B cell (primary cell): ENCODE data around the gene STPG3. TPM values are rescaled to one million over a fixed set of nuclear protein-coding genes. Genes with fewer than 3 reads are reported as not detected.
A peak's percentile ranks its signal among the peaks of the same experiment; 100 is the strongest.

ENCODE experiments used
- ATAC-seq: fragments of 200-7000 bp; cut with Tn5 transposase; one replicate; pipeline ENCODE4 v1.10.0; 2021; ENCODE audit warnings: low read depth, mild to moderate bottlenecking, moderate number of reproducible peaks, moderate library complexity
- CTCF ChIA-PET: fragments of 350-600 bp; sonication (Branson Sonifier 250); formaldehyde crosslinking; loops from one replicate; lab custom pipeline; 2021; ENCODE audit warnings: antibody characterized with exemption, inconsistent platforms; lab: Charles Lee
- POLR2A ChIA-PET: fragments of 350-600 bp; sonication (Branson Sonifier 250); formaldehyde crosslinking; loops from one replicate; lab custom pipeline; 2021; ENCODE audit warnings: antibody characterized with exemption; lab: Charles Lee
- DNase-seq: peaks from one replicate; pipeline ENCODE4 v3.0.0; 2013
- H2AFZ ChIP-seq: 2 replicates; pipeline ENCODE4 v1.6.1; 2012; ENCODE audit warnings: mild to moderate bottlenecking, low read depth, low read length; ENCODE audit not compliant: insufficient read depth, poor library complexity, severe bottlenecking
- H3K27ac ChIP-seq, 2 donors: 1 replicate in 1 of 2; 2 replicates in 1 of 2; pipeline ENCODE4 v1.5.1; 2012 to 2013; ENCODE audit warnings: low read length in 2 of 2, mild to moderate bottlenecking in 2 of 2, moderate library complexity in 1 of 2
- H3K27me3 ChIP-seq, 4 experiments: fragments of 200-600 bp in 1 of 4; sonication (generic) in 1 of 4; replicated peaks in 1 of 4; 1 replicate in 2 of 4; 2 replicates in 2 of 4; pipeline versions ENCODE4 v1.6.1 to v1.7.0; 2013 to 2016; ENCODE audit warnings: low read length in 3 of 4, mild to moderate bottlenecking in 2 of 4, mixed read lengths in 1 of 4, moderate library complexity in 1 of 4; ENCODE audit not compliant: insufficient read depth in 4 of 4, control insufficient read depth in 3 of 4; ENCODE audit errors: control extremely low read depth in 1 of 4
- H3K36me3 ChIP-seq, 2 experiments: replicated peaks in 1 of 2; 1 replicate in 1 of 2; 2 replicates in 1 of 2; pipeline versions ENCODE4 v1.6.1 to v1.7.1; 2013; ENCODE audit warnings: low read length in 1 of 2; ENCODE audit not compliant: insufficient read depth in 2 of 2, control insufficient read depth in 1 of 2; ENCODE audit errors: control extremely low read depth in 1 of 2, extremely low read depth in 1 of 2
- H3K4me1 ChIP-seq, 2 donors: fragments of 200-600 bp in 1 of 2; sonication (generic) in 1 of 2; 1 replicate in 1 of 2; 2 replicates in 1 of 2; pipeline versions ENCODE4 v1.5.1 to v1.6.1; 2013 to 2017; ENCODE audit warnings: low read length in 2 of 2; ENCODE audit not compliant: control insufficient read depth in 2 of 2, insufficient read depth in 2 of 2
- H3K4me2 ChIP-seq: replicated peaks from 2 replicates; pipeline ENCODE3; 2012; ENCODE audit warnings: mild to moderate bottlenecking, low read depth, low read length; ENCODE audit not compliant: poor library complexity, severe bottlenecking
- H3K4me3 ChIP-seq, 5 experiments: fragments of 200-600 bp in 1 of 5; sonication (generic) in 1 of 5; 1 replicate in 3 of 5; 2 replicates in 2 of 5; pipeline versions ENCODE4 v1.5.1 to v1.7.0; 2011 to 2016; ENCODE audit warnings: low read length in 4 of 5, mild to moderate bottlenecking in 4 of 5, low read depth in 2 of 5, control low read depth in 1 of 5, moderate library complexity in 1 of 5; ENCODE audit not compliant: insufficient read depth in 1 of 5; ENCODE audit errors: control extremely low read depth in 1 of 5, extremely low read depth in 1 of 5
- H3K79me2 ChIP-seq: fragments of 200-600 bp; sonication (generic); one replicate; pipeline ENCODE4 v1.6.0; 2016; ENCODE audit warnings: low read length; ENCODE audit not compliant: control insufficient read depth, insufficient read depth
- H3K9ac ChIP-seq: fragments of 200-600 bp; sonication (generic); 2 replicates; pipeline ENCODE4 v1.6.1; 2017; ENCODE audit warnings: mild to moderate bottlenecking, low read length, moderate library complexity
- H3K9me3 ChIP-seq, 3 donors: one replicate each; pipeline versions ENCODE4 v1.6.1 to v1.7.1; 2013; ENCODE audit warnings: low read length in 2 of 3; ENCODE audit not compliant: control insufficient read depth in 2 of 3, insufficient read depth in 1 of 3; ENCODE audit errors: control extremely low read depth in 1 of 3
- H4K20me1 ChIP-seq: 2 replicates; pipeline ENCODE4 v1.6.0; 2012; ENCODE audit warnings: mild to moderate bottlenecking, low read length; ENCODE audit not compliant: insufficient read depth, control insufficient read depth, poor library complexity, severe bottlenecking
- H3K27ac Mint-ChIP-seq: one replicate; pipeline ENCODE4 v1.8.0; 2021; ENCODE audit warnings: mixed read lengths
- H3K27me3 Mint-ChIP-seq: one replicate; pipeline ENCODE4 v1.8.0; 2021; ENCODE audit warnings: mixed read lengths
- H3K4me1 Mint-ChIP-seq: one replicate; pipeline ENCODE4 v1.8.0; 2021; ENCODE audit warnings: mixed read lengths
- H3K4me3 Mint-ChIP-seq: one replicate; pipeline ENCODE4 v1.8.0; 2021; ENCODE audit warnings: mixed read lengths
- H3K9me3 Mint-ChIP-seq: one replicate; pipeline ENCODE4 v1.8.0; 2022; ENCODE audit warnings: mixed read lengths; ENCODE audit not compliant: insufficient read depth
- EZH2 ChIP-seq: IDR thresholded peaks from 2 replicates; pipeline ENCODE4 v1.6.1; 2012; ENCODE audit warnings: borderline replicate concordance, low read depth, mild to moderate bottlenecking, moderate library complexity, low read length; ENCODE audit not compliant: insufficient read depth, poor library complexity, severe bottlenecking
- WGBS: methylation state at CpG from one replicate; pipeline ENCODE4 v1.1.5; 2013; ENCODE audit warnings: missing lambda C conversion rate; ENCODE audit not compliant: insufficient coverage; 5-methylcytosine and 5-hydroxymethylcytosine counted together
- intact Hi-C: fragments of 100-400 bp; cut with micrococcal nuclease; formaldehyde crosslinking; loops from one replicate; pipeline ENCODE4 v1.10.0; 2022
- polyA plus RNA-seq: library from polyadenylated mRNA; depleted of rRNA; stranded (reverse); fragments of >200 nt; gene quantifications from 2 replicates; pipeline ENCODE4 v1.2.3, GENCODE V29; 2012
- total RNA-seq, 2 donors: library from RNA; stranded (reverse); fragments of 120-200 nt in 1 of 2; gene quantifications; 1 replicate in 1 of 2; 2 replicates in 1 of 2; pipeline versions ENCODE4 v1.2.3 to v1.2.4, GENCODE V29; 2013 to 2022
- TF ChIP-seq, protein P1 (sequence below): fragments of 200-600 bp; IDR thresholded peaks from one replicate; pipeline ENCODE4 v1.8.0; 2022; ENCODE audit warnings: antibody characterized with exemption, mild to moderate bottlenecking

STPG3 gene
- total and polyA plus RNA-seq, 2 donors (not counting 1 experiment from before 2014, with no cell fraction given): not detected

DNA sequence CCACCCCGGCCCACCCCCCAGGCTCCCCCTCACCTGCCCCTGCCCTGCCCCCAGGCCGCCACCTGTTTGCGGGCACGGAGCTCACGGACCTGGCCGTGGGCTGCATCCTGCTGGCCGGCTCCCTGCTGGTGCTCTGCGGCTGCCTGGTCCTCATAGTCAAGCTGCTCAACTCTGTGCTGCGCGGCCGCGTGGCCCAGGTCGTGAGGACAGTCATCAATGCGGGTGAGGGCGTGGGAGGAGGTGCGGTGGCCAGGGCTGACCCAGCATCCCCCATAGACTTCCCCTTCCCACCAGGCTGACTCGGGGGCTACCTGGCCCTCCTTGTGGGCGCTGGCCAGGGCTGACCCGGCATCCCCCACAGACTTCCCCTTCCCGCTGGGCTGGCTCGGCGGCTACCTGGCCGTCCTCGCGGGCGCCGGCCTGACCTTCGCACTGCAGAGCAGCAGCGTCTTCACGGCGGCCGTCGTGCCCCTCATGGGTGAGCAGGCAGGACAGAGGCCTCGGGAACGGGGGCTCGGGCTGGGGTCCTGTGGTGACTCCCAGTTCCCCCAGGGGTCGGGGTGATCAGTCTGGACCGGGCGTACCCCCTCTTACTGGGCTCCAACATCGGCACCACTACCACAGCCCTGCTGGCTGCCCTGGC, 16.9 kb upstream of the STPG3 start:
- DNase-seq (peak; percentile 31), ATAC-seq (no peak)
- H3K27ac ChIP-seq: no peak overlapping the region
- TF ChIP-seq EZH2: no peak
- TF ChIP-seq, protein P1, sequence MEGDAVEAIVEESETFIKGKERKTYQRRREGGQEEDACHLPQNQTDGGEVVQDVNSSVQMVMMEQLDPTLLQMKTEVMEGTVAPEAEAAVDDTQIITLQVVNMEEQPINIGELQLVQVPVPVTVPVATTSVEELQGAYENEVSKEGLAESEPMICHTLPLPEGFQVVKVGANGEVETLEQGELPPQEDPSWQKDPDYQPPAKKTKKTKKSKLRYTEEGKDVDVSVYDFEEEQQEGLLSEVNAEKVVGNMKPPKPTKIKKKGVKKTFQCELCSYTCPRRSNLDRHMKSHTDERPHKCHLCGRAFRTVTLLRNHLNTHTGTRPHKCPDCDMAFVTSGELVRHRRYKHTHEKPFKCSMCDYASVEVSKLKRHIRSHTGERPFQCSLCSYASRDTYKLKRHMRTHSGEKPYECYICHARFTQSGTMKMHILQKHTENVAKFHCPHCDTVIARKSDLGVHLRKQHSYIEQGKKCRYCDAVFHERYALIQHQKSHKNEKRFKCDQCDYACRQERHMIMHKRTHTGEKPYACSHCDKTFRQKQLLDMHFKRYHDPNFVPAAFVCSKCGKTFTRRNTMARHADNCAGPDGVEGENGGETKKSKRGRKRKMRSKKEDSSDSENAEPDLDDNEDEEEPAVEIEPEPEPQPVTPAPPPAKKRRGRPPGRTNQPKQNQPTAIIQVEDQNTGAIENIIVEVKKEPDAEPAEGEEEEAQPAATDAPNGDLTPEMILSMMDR: no peak
- H3K4me3 Mint-ChIP-seq: no peak overlapping the region
- 77% methylated on average over 36 of the region's 40 CpGs for WGBS
- H3K9me3 ChIP-seq: peaks cover 0 to 3% (median 0%) of the 10 kb centered on the region in 3 donors
- intact Hi-C loops: no loop called here
- no peak overlapping the region for H3K4me3 ChIP-seq
- no peak overlapping the region for H3K9ac ChIP-seq
- H3K27ac Mint-ChIP-seq: peak overlapping the region; percentile 20
- ChIA-PET CTCF (interaction anchor here (0.9 to 8.9 kb wide), 4 partner anchors 9 to 138 kb away, joined by 3 to 76 read pairs (median 4); partner anchors contain the start of genes CYSRT1, RNF208, RNF224 and SSNA1), POLR2A (interaction anchor here (0.6 to 1.0 kb wide), 4 partner anchors 10 to 502 kb away, joined by 3 to 10 read pairs (median 4); partner anchors contain the start of gene CYSRT1)
- H4K20me1 ChIP-seq: peaks cover 17% of the 10 kb centered on the region
- no peaks in the 10 kb centered on the region for H3K36me3 ChIP-seq
- H3K27me3 ChIP-seq: peaks cover 0 to 18% (median 2%) of the 10 kb centered on the region in 4 experiments
- peaks cover 26% of the 10 kb centered on the region for H3K79me2 ChIP-seq
- H3K27me3 Mint-ChIP-seq: no peaks in the 10 kb centered on the region
- H2AFZ ChIP-seq: no peak overlapping the region
- H3K4me1 Mint-ChIP-seq: peaks cover 33% of the 10 kb centered on the region
- H3K9me3 Mint-ChIP-seq: no peaks in the 10 kb centered on the region
- H3K4me2 ChIP-seq: peak overlapping the region; percentile 72
- peaks cover 33 to 52% of the 10 kb centered on the region in 2 donors for H3K4me1 ChIP-seq
